Stimulated activated memory B cell treated with anti-CD40 and anti-IgM and Interleukin-4, amounts not matched to agents 10 μg/mL and 1 μg/mL and 100 μg/mL, for 72 hours (primary cell): ENCODE measurements around the gene BHLHE40.
A peak's percentile ranks its signal among the peaks of the same experiment; 100 is the strongest.

ENCODE experiments used
- ATAC-seq: fragments of 150-1000 bp; cut with Tn5 transposase; 2 replicates; pipeline ENCODE4 v1.10.0; 2021
- H3K27ac Mint-ChIP-seq: one replicate; pipeline ENCODE4 v1.8.0; 2022; ENCODE audit warnings: mild to moderate bottlenecking, mixed read lengths
- H3K27me3 Mint-ChIP-seq: one replicate; pipeline ENCODE4 v1.8.0; 2022; ENCODE audit warnings: mixed read lengths
- H3K36me3 Mint-ChIP-seq: one replicate; pipeline ENCODE4 v1.8.0; 2022; ENCODE audit warnings: mixed read lengths
- H3K4me1 Mint-ChIP-seq: one replicate; pipeline ENCODE4 v1.8.0; 2022; ENCODE audit warnings: mixed read lengths
- H3K4me3 Mint-ChIP-seq: one replicate; pipeline ENCODE4 v1.8.0; 2022; ENCODE audit warnings: mild to moderate bottlenecking, moderate library complexity, mixed read lengths
- H3K9me3 Mint-ChIP-seq: one replicate; pipeline ENCODE4 v1.8.0; 2022; ENCODE audit warnings: mixed read lengths

The BHLHE40 gene

DNA sequence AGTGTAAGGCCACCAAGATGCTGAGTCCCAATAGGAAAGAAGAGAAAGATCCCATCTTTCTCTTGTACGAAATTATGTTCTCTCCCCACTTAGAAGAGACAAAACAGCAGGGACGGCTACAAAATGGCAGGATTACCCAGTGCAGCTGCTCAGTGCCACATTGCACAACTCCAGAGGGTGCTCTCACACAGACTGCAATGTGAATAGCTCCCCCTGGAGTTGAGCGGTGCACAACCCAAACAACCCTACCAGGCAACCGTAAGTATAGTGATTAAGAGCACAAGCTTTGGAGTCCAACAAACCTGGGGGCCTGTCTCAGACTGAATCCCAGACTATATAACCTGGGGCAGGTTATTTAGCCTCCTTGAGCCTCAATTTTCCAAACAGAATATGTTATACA is 3.1 kb upstream of the BHLHE40 start:
- Mint-ChIP-seq H3K4me1 (peaks cover 44% of the 10 kb centered on the region), H3K9me3 (no peaks in the 10 kb centered on the region), H3K36me3 (peaks cover 14% of the 10 kb centered on the region), H3K4me3 (no peak overlapping the region), H3K27ac (peak overlapping the region; percentile 98), H3K27me3 (no peaks in the 10 kb centered on the region)
- ATAC-seq: no peak

GRCh38 chr3:4977001-4977852 is 2.0 kb upstream of the BHLHE40 start:
- Mint-ChIP-seq H3K27me3 (no peaks in the 10 kb centered on the region), H3K9me3 (no peaks in the 10 kb centered on the region), H3K36me3 (peaks cover 25% of the 10 kb centered on the region), H3K27ac (peak overlapping the region; percentile 98), H3K4me3 (peak overlapping the region; percentile 98), H3K4me1 (peaks cover 55% of the 10 kb centered on the region)
- peak; percentile 48 for ATAC-seq

- Mint-ChIP-seq H3K27ac (peak overlapping the region; percentile 98), H3K4me3 (peak overlapping the region; percentile 98), H3K4me1 (peaks cover 57% of the 10 kb centered on the region), H3K36me3 (peaks cover 31% of the 10 kb centered on the region), H3K27me3 (no peaks in the 10 kb centered on the region), H3K9me3 (no peaks in the 10 kb centered on the region)
- peak; percentile 0 for ATAC-seq
Observed at GRCh38 chr3:4977853-4978203, 1.4 kb upstream of the BHLHE40 start.

- Mint-ChIP-seq H3K4me1 (peaks cover 57% of the 10 kb centered on the region), H3K9me3 (no peaks in the 10 kb centered on the region), H3K27me3 (no peaks in the 10 kb centered on the region), H3K27ac (peak overlapping the region; percentile 98), H3K4me3 (peak overlapping the region; percentile 98), H3K36me3 (peaks cover 36% of the 10 kb centered on the region)
- peak; percentile 72 for ATAC-seq
Observed at GRCh38 chr3:4978204-4978965, 852 bp upstream of the BHLHE40 start.

- Mint-ChIP-seq H3K27me3 (no peaks in the 10 kb centered on the region), H3K36me3 (peaks cover 42% of the 10 kb centered on the region), H3K9me3 (no peaks in the 10 kb centered on the region), H3K4me1 (peaks cover 59% of the 10 kb centered on the region), H3K4me3 (peak overlapping the region; percentile 98), H3K27ac (peak overlapping the region; percentile 98)
- ATAC-seq: peak; percentile 72
Observed at GRCh38 chr3:4978966-4979427, 240 bp upstream of the BHLHE40 start.

- ATAC-seq: peak; percentile 9
- Mint-ChIP-seq H3K27ac (peak overlapping the region; percentile 98), H3K36me3 (peaks cover 54% of the 10 kb centered on the region), H3K9me3 (no peaks in the 10 kb centered on the region), H3K4me1 (peaks cover 61% of the 10 kb centered on the region), H3K27me3 (no peaks in the 10 kb centered on the region), H3K4me3 (peak overlapping the region; percentile 98)
Observed at GRCh38 chr3:4980229-4981203, 1.3 kb downstream of the BHLHE40 start.

DNA sequence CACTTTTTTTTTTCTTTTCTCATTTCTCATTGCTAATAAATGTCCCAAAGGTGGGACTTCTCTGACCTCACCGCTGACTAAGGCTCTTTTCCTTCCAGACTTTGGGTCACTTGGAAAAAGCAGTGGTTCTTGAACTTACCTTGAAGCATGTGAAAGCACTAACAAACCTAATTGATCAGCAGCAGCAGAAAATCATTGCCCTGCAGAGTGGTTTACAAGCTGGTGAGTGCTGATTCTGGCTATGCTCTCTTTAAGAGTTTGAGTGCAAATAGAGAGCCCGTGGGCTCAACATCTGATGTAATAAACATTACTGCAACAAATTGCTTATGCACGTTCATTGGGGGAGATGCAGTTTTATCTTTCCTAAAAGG is 2.0 kb downstream of the BHLHE40 start:
- peaks cover 62% of the 10 kb centered on the region for H3K4me1 Mint-ChIP-seq
- H3K36me3 Mint-ChIP-seq: peaks cover 62% of the 10 kb centered on the region
- H3K4me3 Mint-ChIP-seq: peak overlapping the region; percentile 98
- no peak for ATAC-seq
- H3K9me3 Mint-ChIP-seq: no peaks in the 10 kb centered on the region
- H3K27ac Mint-ChIP-seq: peak overlapping the region; percentile 98
- no peaks in the 10 kb centered on the region for H3K27me3 Mint-ChIP-seq

DNA sequence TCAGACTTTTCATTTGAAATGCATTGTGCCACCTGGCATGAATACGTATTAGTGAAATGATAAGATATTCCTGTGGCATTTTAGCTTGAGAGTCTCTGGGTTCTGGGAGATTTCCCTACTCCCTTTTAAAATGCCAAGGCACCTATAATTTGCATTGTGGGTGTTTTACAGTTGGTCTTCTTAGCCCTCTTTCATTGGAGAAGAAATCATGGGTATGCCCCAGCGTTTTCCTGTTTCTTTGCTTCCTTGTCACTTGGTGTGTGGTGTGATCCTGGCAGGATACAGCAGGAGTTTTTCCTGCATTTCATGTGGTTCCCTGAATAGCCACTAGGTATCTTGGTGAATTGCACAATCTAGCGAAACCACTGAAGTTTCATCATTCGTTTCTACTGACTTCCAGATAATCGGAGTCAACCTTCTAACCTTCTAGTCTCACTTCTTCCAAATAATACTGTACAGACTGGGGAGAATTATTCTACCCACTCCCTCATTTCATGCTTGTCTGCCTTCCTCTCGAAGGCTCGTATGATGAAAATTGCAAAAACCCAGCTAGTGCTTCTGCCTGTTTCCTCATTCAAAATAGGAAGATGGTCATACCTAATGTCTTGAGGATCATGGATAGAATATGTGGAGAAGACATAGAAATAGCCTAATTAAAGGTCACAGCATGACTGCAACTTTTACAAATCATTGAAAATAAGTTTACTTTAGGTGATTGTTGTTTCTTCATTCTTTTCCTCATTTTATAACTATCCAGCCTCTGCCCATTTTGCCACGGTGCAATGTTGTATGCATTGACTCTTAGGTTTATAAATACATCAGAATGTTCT is 2.6 kb downstream of the BHLHE40 start:
- Mint-ChIP-seq H3K27me3 (no peaks in the 10 kb centered on the region), H3K9me3 (no peaks in the 10 kb centered on the region), H3K27ac (peak overlapping the region; percentile 98), H3K36me3 (peaks cover 63% of the 10 kb centered on the region), H3K4me1 (peaks cover 62% of the 10 kb centered on the region), H3K4me3 (peak overlapping the region; percentile 98)
- no peak for ATAC-seq

- Mint-ChIP-seq H3K36me3 (peaks cover 63% of the 10 kb centered on the region), H3K4me1 (peaks cover 60% of the 10 kb centered on the region), H3K27me3 (no peaks in the 10 kb centered on the region), H3K4me3 (peak overlapping the region; percentile 87), H3K9me3 (no peaks in the 10 kb centered on the region), H3K27ac (peak overlapping the region; percentile 98)
- ATAC-seq: no peak
Observed at GRCh38 chr3:4982773-4983738, 3.8 kb downstream of the BHLHE40 start.

DNA sequence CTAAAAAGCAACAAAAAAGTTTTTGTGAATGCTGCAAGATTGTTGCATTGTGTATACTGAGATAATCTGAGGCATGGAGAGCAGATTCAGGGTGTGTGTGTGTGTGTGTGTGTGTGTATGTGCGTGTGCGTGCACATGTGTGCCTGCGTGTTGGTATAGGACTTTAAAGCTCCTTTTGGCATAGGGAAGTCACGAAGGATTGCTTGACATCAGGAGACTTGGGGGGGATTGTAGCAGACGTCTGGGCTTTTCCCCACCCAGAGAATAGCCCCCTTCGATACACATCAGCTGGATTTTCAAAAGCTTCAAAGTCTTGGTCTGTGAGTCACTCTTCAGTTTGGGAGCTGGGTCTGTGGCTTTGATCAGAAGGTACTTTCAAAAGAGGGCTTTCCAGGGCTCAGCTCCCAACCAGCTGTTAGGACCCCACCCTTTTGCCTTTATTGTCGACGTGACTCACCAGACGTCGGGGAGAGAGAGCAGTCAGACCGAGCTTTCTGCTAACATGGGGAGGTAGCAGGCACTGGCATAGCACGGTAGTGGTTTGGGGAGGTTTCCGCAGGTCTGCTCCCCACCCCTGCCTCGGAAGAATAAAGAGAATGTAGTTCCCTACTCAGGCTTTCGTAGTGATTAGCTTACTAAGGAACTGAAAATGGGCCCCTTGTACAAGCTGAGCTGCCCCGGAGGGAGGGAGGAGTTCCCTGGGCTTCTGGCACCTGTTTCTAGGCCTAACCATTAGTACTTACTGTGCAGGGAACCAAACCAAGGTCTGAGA is 4.7 kb downstream of the BHLHE40 start:
- H3K27me3 Mint-ChIP-seq: no peaks in the 10 kb centered on the region
- peaks cover 66% of the 10 kb centered on the region for H3K4me1 Mint-ChIP-seq
- no peaks in the 10 kb centered on the region for H3K9me3 Mint-ChIP-seq
- peak overlapping the region; percentile 87 for H3K4me3 Mint-ChIP-seq
- H3K27ac Mint-ChIP-seq: peak overlapping the region; percentile 98
- peaks cover 63% of the 10 kb centered on the region for H3K36me3 Mint-ChIP-seq
- peak; percentile 79 for ATAC-seq

DNA sequence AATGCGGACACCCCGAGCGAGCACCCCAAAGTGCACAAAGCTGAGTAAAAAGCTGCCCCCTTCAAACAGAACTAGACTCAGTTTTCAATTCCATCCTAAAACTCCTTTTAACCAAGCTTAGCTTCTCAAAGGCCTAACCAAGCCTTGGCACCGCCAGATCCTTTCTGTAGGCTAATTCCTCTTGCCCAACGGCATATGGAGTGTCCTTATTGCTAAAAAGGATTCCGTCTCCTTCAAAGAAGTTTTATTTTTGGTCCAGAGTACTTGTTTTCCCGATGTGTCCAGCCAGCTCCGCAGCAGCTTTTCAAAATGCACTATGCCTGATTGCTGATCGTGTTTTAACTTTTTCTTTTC is 5.3 kb downstream of the BHLHE40 start:
- H3K9me3 Mint-ChIP-seq: no peaks in the 10 kb centered on the region
- H3K27me3 Mint-ChIP-seq: no peaks in the 10 kb centered on the region
- H3K36me3 Mint-ChIP-seq: peaks cover 63% of the 10 kb centered on the region
- H3K4me1 Mint-ChIP-seq: peaks cover 72% of the 10 kb centered on the region
- H3K27ac Mint-ChIP-seq: peak overlapping the region; percentile 98
- no peak for ATAC-seq
- peak overlapping the region; percentile 87 for H3K4me3 Mint-ChIP-seq

- Mint-ChIP-seq H3K4me1 (peaks cover 82% of the 10 kb centered on the region), H3K4me3 (peak overlapping the region; percentile 83), H3K27me3 (no peaks in the 10 kb centered on the region), H3K36me3 (peaks cover 55% of the 10 kb centered on the region), H3K9me3 (no peaks in the 10 kb centered on the region), H3K27ac (peak overlapping the region; percentile 93)
- ATAC-seq: no peak
Observed at GRCh38 chr3:4985330-4986174, 6.3 kb downstream of the BHLHE40 start.
